Esophagus muscularis mucosa (tissue), 3 donors: ENCODE data around the gene TRIM34.

Experiments used
- POLR2A ChIP-seq: fragments of 450-650 bp; IDR thresholded peaks from one replicate; pipeline ENCODE4 v1.6.1; 2017; ENCODE audit warnings: antibody characterized with exemption, moderate library complexity, mild to moderate bottlenecking, low read depth
- TF ChIP-seq, protein P1 (sequence below), 3 experiments: fragments of 200-600 bp in 2 of 3; fragments of 450-650 bp in 1 of 3; sonication (generic) in 2 of 3; IDR thresholded peaks; one replicate each; pipeline ENCODE4 v1.5.1; 2017 to 2019; ENCODE audit warnings: antibody characterized with exemption in 3 of 3, mild to moderate bottlenecking in 2 of 3, moderate library complexity in 1 of 3

DNA sequence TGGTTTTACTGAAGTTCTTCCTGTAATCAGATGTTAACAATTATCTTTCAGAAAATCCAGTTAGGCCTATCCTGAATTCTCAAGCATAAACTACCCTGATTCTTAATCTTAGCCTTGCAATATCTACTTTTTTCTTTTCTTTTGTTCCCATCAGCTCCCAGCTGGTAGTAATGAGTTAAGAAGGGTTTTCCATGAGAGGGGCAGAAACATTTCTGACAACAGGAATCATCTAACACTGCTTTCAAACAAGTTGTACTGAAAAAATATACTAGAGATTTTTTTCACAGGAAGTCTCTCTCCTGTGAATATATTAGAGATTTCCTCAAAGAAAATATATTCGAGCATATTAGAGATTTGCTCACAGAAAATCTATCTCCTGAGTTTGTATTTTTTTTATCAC lies 31.7 kb upstream of the TRIM34 start:
- TF ChIP-seq POLR2A = no peak
- TF ChIP-seq, protein P1, sequence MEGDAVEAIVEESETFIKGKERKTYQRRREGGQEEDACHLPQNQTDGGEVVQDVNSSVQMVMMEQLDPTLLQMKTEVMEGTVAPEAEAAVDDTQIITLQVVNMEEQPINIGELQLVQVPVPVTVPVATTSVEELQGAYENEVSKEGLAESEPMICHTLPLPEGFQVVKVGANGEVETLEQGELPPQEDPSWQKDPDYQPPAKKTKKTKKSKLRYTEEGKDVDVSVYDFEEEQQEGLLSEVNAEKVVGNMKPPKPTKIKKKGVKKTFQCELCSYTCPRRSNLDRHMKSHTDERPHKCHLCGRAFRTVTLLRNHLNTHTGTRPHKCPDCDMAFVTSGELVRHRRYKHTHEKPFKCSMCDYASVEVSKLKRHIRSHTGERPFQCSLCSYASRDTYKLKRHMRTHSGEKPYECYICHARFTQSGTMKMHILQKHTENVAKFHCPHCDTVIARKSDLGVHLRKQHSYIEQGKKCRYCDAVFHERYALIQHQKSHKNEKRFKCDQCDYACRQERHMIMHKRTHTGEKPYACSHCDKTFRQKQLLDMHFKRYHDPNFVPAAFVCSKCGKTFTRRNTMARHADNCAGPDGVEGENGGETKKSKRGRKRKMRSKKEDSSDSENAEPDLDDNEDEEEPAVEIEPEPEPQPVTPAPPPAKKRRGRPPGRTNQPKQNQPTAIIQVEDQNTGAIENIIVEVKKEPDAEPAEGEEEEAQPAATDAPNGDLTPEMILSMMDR (IDR thresholded peaks at IDR 0.05) = no peak
